HL-60 (cell line): ENCODE data around the gene NFIB.

Experiments
- DNase-seq, 2 experiments: peaks; one replicate each; pipeline ENCODE4 v3.0.0-alpha.2; 2010 to 2020; ENCODE audit warnings: low read depth in 1 of 2, low spot score in 1 of 2
- H3K27ac ChIP-seq: fragments of 250-450 bp; sonication (Bioruptor Pico); replicated peaks from 2 replicates; pipeline ENCODE4 v1.5.1; 2020; ENCODE audit warnings: mild to moderate bottlenecking, moderate library complexity
- H3K27me3 ChIP-seq: fragments of 250-450 bp; sonication (Bioruptor Pico); 2 replicates; pipeline ENCODE4 v1.5.1; 2021; ENCODE audit warnings: mild to moderate bottlenecking, moderate library complexity; ENCODE audit not compliant: insufficient read depth, poor library complexity, severe bottlenecking
- H3K4me3 ChIP-seq: replicated peaks from 2 replicates; pipeline ENCODE4 v1.5.1; 2011; ENCODE audit warnings: mild to moderate bottlenecking, control low read depth, low read length; ENCODE audit not compliant: insufficient read depth
- CTCF ChIP-seq: IDR thresholded peaks from one replicate; pipeline ENCODE4 v1.5.1; 2011; ENCODE audit warnings: low read length, control low read depth, inconsistent platforms; ENCODE audit not compliant: insufficient read depth
- GABPA ChIP-seq: IDR thresholded peaks from 2 replicates; pipeline ENCODE4 v1.6.1; 2012; ENCODE audit warnings: low read depth
- POLR2AphosphoS5 ChIP-seq: IDR thresholded peaks from 2 replicates; pipeline ENCODE4 v1.6.1; 2012; ENCODE audit warnings: low read depth
- SPI1 ChIP-seq: IDR thresholded peaks from 2 replicates; pipeline ENCODE4 v1.6.1; 2012; ENCODE audit warnings: low read depth, mild to moderate bottlenecking, borderline replicate concordance
- TF ChIP-seq, protein P1 (sequence below): IDR thresholded peaks from 2 replicates; pipeline ENCODE4 v1.6.1; 2012; ENCODE audit warnings: low read depth; ENCODE audit not compliant: insufficient replicate concordance

The NFIB gene

DNA sequence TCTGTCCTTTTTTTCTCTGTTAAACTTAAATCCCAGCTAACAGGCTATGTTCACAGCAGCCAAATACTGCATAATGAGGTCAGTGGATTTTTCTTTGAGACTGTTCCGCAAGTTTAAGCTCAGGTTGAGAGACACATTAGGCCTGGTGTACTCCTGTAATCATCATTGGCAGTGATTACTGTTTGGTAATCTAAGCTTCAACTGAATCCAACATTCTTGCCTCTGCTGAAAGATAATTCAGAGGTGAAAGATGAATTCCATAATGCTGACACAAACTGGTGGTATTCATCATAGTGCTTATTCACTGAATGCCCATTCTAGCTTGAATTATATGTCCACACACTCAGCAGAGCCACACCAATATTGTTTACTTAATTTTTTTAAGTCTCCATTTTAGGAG lies 108.5 kb downstream of the NFIB start:
- Histone ChIP-seq H3K27ac (no peak overlapping the region), H3K27me3 (no peaks in the 10 kb centered on the region), H3K4me3 (no peak overlapping the region)
- TF ChIP-seq GABPA (no peak), POLR2AphosphoS5 (no peak), SPI1 (no peak), CTCF (no peak)
- TF ChIP-seq, protein P1, sequence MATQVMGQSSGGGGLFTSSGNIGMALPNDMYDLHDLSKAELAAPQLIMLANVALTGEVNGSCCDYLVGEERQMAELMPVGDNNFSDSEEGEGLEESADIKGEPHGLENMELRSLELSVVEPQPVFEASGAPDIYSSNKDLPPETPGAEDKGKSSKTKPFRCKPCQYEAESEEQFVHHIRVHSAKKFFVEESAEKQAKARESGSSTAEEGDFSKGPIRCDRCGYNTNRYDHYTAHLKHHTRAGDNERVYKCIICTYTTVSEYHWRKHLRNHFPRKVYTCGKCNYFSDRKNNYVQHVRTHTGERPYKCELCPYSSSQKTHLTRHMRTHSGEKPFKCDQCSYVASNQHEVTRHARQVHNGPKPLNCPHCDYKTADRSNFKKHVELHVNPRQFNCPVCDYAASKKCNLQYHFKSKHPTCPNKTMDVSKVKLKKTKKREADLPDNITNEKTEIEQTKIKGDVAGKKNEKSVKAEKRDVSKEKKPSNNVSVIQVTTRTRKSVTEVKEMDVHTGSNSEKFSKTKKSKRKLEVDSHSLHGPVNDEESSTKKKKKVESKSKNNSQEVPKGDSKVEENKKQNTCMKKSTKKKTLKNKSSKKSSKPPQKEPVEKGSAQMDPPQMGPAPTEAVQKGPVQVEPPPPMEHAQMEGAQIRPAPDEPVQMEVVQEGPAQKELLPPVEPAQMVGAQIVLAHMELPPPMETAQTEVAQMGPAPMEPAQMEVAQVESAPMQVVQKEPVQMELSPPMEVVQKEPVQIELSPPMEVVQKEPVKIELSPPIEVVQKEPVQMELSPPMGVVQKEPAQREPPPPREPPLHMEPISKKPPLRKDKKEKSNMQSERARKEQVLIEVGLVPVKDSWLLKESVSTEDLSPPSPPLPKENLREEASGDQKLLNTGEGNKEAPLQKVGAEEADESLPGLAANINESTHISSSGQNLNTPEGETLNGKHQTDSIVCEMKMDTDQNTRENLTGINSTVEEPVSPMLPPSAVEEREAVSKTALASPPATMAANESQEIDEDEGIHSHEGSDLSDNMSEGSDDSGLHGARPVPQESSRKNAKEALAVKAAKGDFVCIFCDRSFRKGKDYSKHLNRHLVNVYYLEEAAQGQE, result no peak
- DNase-seq, result no peak

DNA sequence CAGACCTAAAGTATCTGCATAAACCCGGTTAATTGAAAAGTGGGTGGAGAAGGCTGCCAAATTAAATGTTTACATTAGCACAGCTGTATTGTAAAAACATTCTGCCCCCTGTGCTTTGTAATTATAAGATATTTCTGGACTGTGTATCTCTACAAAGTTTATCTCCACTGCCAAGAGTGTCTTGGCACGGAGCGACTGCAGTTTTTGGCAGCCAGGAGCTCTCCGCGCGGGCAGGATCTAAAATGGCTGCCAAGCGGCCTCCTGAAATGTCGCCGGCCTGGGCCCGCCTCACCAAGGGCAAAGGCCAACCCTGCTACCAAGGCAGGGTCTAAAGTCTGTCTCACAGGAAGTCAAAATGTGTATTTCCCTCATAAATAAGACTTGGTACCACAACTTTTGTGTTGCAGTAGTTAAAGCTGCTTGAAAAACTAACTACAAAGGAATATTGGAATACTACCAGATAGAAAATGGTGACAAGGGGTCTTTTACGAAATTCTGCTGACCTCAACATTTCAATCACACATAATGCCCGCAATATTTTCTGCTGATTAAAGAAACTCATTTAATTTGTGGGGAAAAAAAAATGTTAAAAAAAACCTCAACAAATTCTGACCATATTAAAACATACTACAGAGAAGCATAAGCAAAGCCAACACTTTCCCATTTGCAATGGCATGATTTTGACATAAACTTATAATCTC lies 110.4 kb downstream of the NFIB start:
- TF ChIP-seq CTCF (no peak), SPI1 (no peak), POLR2AphosphoS5 (no peak), GABPA (no peak)
- TF ChIP-seq, protein P1, result no peak
- Histone ChIP-seq H3K27me3 (no peaks in the 10 kb centered on the region), H3K4me3 (no peak overlapping the region), H3K27ac (no peak overlapping the region)
- DNase-seq, result no peak

GRCh38 chr9:14198841-14199455 lies 115.0 kb downstream of the NFIB start:
- DNase-seq, result no peak

More at GRCh38 chr9:14198841-14199455, 115.0 kb downstream of the NFIB start:
- Histone ChIP-seq H3K4me3 (no peak overlapping the region), H3K27ac (no peak overlapping the region), H3K27me3 (no peaks in the 10 kb centered on the region)
- TF ChIP-seq, protein P1, result no peak
- TF ChIP-seq GABPA (no peak), SPI1 (no peak), POLR2AphosphoS5 (no peak), CTCF (no peak)
